Naive thymus-derived CD4-positive, alpha-beta T cell (primary cell): ENCODE data around the gene PASD1. TPM values are rescaled to one million over a fixed set of nuclear protein-coding genes. Genes with fewer than 3 reads are reported as not detected.

ENCODE experiments used
- ATAC-seq: fragments of 150-1000 bp; cut with Tn5 transposase; 2 replicates; pipeline ENCODE4 v1.10.0; 2021; ENCODE audit warnings: mild to moderate bottlenecking, moderate library complexity
- CTCF ChIA-PET: fragments of 350-600 bp; sonication (Branson Sonifier 250); formaldehyde crosslinking; loops from one replicate; lab custom pipeline; 2021; ENCODE audit warnings: antibody characterized with exemption; lab: Charles Lee
- POLR2A ChIA-PET: fragments of 350-600 bp; sonication (Branson Sonifier 250); formaldehyde crosslinking; loops from one replicate; lab custom pipeline; 2021; ENCODE audit warnings: antibody characterized with exemption, inconsistent platforms; lab: Charles Lee
- DNase-seq, 9 donors: peaks; one replicate each; pipeline versions ENCODE4 v3.0.0 to v3.0.0-alpha.2; 2020 to 2022; ENCODE audit warnings: mixed read lengths in 1 of 9
- H3K27ac ChIP-seq: one replicate; pipeline ENCODE4 v1.7.0; 2013; ENCODE audit warnings: mild to moderate bottlenecking, low read depth, low read length, moderate library complexity
- H3K27me3 ChIP-seq, 2 donors: one replicate each; pipeline ENCODE4 v1.7.0; 2013; ENCODE audit warnings: low read length in 2 of 2, mild to moderate bottlenecking in 2 of 2, moderate library complexity in 2 of 2; ENCODE audit not compliant: control insufficient read depth in 2 of 2, insufficient read depth in 2 of 2
- H3K36me3 ChIP-seq, 3 experiments: 1 replicate in 2 of 3; 2 replicates in 1 of 3; pipeline ENCODE4 v1.7.0; 2013; ENCODE audit warnings: low read length in 3 of 3, mild to moderate bottlenecking in 3 of 3, moderate library complexity in 1 of 3; ENCODE audit not compliant: insufficient read depth in 3 of 3, control insufficient read depth in 2 of 3
- H3K4me1 ChIP-seq, 2 donors: one replicate each; pipeline ENCODE4 v1.7.0; 2013; ENCODE audit warnings: low read length in 2 of 2, mild to moderate bottlenecking in 2 of 2, moderate library complexity in 1 of 2; ENCODE audit not compliant: control insufficient read depth in 2 of 2, insufficient read depth in 2 of 2
- H3K4me3 ChIP-seq: 2 replicates; pipeline ENCODE4 v1.7.0; 2013; ENCODE audit warnings: mild to moderate bottlenecking, low read length
- H3K9me3 ChIP-seq, 3 experiments: 1 replicate in 2 of 3; 2 replicates in 1 of 3; pipeline ENCODE4 v1.7.0; 2013; ENCODE audit warnings: low read length in 3 of 3; ENCODE audit not compliant: control insufficient read depth in 2 of 3
- H3K27ac Mint-ChIP-seq, 9 donors: one replicate each; pipeline ENCODE4 v1.8.0; 2020 to 2022; ENCODE audit warnings: mixed read lengths in 9 of 9, mild to moderate bottlenecking in 8 of 9, moderate library complexity in 5 of 9, inconsistent platforms in 2 of 9
- H3K27me3 Mint-ChIP-seq, 5 donors: one replicate each; pipeline ENCODE4 v1.8.0; 2021 to 2022; ENCODE audit warnings: mixed read lengths in 5 of 5, mild to moderate bottlenecking in 1 of 5
- H3K36me3 Mint-ChIP-seq, 5 donors: one replicate each; pipeline ENCODE4 v1.8.0; 2020 to 2022; ENCODE audit warnings: mixed read lengths in 5 of 5, mild to moderate bottlenecking in 3 of 5, inconsistent platforms in 1 of 5
- H3K4me1 Mint-ChIP-seq, 7 donors: one replicate each; pipeline ENCODE4 v1.8.0; 2020 to 2022; ENCODE audit warnings: mixed read lengths in 7 of 7, mild to moderate bottlenecking in 3 of 7, inconsistent platforms in 1 of 7
- H3K4me3 Mint-ChIP-seq, 10 donors: one replicate each; pipeline ENCODE4 v1.8.0; 2020 to 2022; ENCODE audit warnings: mild to moderate bottlenecking in 10 of 10, mixed read lengths in 10 of 10, moderate library complexity in 6 of 10, inconsistent platforms in 2 of 10
- H3K9me3 Mint-ChIP-seq, 11 donors: one replicate each; pipeline ENCODE4 v1.8.0; 2020 to 2022; ENCODE audit warnings: mixed read lengths in 11 of 11, mild to moderate bottlenecking in 4 of 11, inconsistent platforms in 1 of 11, moderate library complexity in 1 of 11
- intact Hi-C, 2 donors: fragments of 100-400 bp; cut with micrococcal nuclease; formaldehyde crosslinking; loops; one replicate each; pipeline ENCODE4 v1.15.1; 2023
- polyA plus RNA-seq, 2 donors: library from polyadenylated mRNA; unstranded; fragments of 300-500 nt; fragmentation: Illumina TruSeq; gene quantifications; one replicate each; pipeline ENCODE4 v1.2.3, GENCODE V29; 2021
- total RNA-seq, 6 experiments: library from RNA in 5 of 6; stranded (reverse) in 5 of 6; gene quantifications; 1 replicate in 5 of 6; 2 replicates in 1 of 6; pipeline ENCODE4 v1.2.3 and lab custom pipeline; 2021 to 2026

Gene PASD1
- total and polyA plus RNA-seq, 7 experiments from 2014 or later: not detected

DNA sequence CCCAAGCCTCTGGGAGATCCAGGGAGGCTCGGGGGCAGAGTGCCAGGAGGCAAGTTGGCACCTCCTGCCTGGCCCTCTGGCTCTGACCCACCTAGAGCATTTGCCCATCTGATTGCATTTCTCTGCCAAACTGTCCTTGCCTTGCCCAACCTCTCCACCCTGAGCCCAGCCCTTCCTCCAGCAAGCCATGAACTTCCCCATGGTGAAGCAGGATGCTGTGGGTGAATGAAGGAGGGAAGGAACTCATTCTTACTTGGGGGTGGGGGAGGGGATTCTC is 161.8 kb downstream of the PASD1 start:
- CTCF ChIA-PET: no interaction called here
- Mint-ChIP-seq H3K27ac (no peak overlapping the region), H3K9me3 (no peaks in the 10 kb centered on the region), H3K4me1 (no peaks in the 10 kb centered on the region), H3K27me3 (no peaks in the 10 kb centered on the region), H3K36me3 (no peaks in the 10 kb centered on the region), H3K4me3 (no peak overlapping the region)
- H3K36me3 ChIP-seq: no peaks in the 10 kb centered on the region
- no peaks in the 10 kb centered on the region for H3K9me3 ChIP-seq
- intact Hi-C loops: no loop called here
- no peak overlapping the region for H3K4me3 ChIP-seq
- POLR2A ChIA-PET: interaction anchor here (0.6 kb wide), 1 partner anchor 1113 kb away, joined by 5 read pairs; no protein-coding TSS in a partner anchor
- DNase-seq (no peak), ATAC-seq (no peak)
- H3K4me1 ChIP-seq: no peaks in the 10 kb centered on the region
- H3K27me3 ChIP-seq: no peaks in the 10 kb centered on the region
- no peak overlapping the region for H3K27ac ChIP-seq

Other genes with a start within 250 kb of the PASD1 start
- gene VMA21, start 166.5 kb upstream of the PASD1 start, total RNA-seq: 10 to 100 TPM; 19.3 to 41.0 (median 29.3) TPM
- gene VMA21, start 166.5 kb upstream of the PASD1 start, polyA plus RNA-seq: 10 to 100 TPM; 22.1 to 39.7 TPM
- not detected for gene PRRG3, start 131.8 kb downstream of the PASD1 start, total RNA-seq
- gene PRRG3, start 131.8 kb downstream of the PASD1 start, polyA plus RNA-seq: not detected
- gene FATE1, start 152.4 kb downstream of the PASD1 start, total RNA-seq: not detected
- not detected for gene FATE1, start 152.4 kb downstream of the PASD1 start, polyA plus RNA-seq
- not detected for gene CNGA2, start 171.1 kb downstream of the PASD1 start, total RNA-seq
- not detected for gene CNGA2, start 171.1 kb downstream of the PASD1 start, polyA plus RNA-seq